ENCODE data around the gene MYH14. TPM values are rescaled to one million over a fixed set of nuclear protein-coding genes. Genes with fewer than 3 reads are reported as not detected.

The MYH14 gene
- total RNA-seq, 5 donors from 2014 or later (not counting 1 experiment from before 2014, with no cell fraction given), result 0.23 to 0.79 (median 0.70) TPM; not detected in 2

GRCh38 chr19:50319156-50319555, 115.7 kb downstream of the MYH14 start:
- no peak for DNase-seq
- Mint-ChIP-seq H3K4me3 (no peak overlapping the region), H3K27me3 (peaks cover 39 to 46% of the 10 kb centered on the region in 2 donors), H3K4me1 (peaks cover 7 to 11% (median 10%) of the 10 kb centered on the region in 3 donors), H3K27ac (no peak overlapping the region), H3K9me3 (no peaks in the 10 kb centered on the region), H3K36me3 (no peaks in the 10 kb centered on the region)
- no peaks in the 10 kb centered on the region for H3K36me3 ChIP-seq (ENCODE audit: control insufficient read depth in 2 of 2, extremely low read depth in 1 of 2, insufficient read depth in 1 of 2, low read length in 1 of 2)
- ChIA-PET POLR2A (no interaction called here), CTCF (no interaction called here)
- 82% methylated on average over 10 of the region's 11 CpGs for WGBS (ENCODE audit: insufficient coverage)
- H3K27me3 ChIP-seq (replicated peaks in 1 of 2; ENCODE audit: control insufficient read depth in 2 of 2, extremely low read depth in 1 of 2, insufficient read depth in 2 of 2, low read length in 1 of 2), result peaks cover 3 to 67% of the 10 kb centered on the region in 2 experiments
- no peak for ATAC-seq (replicated peaks in 1 of 4)
- no peaks in the 10 kb centered on the region for H3K9me3 ChIP-seq
- H3K27ac ChIP-seq (ENCODE audit: low read length), result no peak overlapping the region
- no peak overlapping the region for H3K4me3 ChIP-seq (ENCODE audit: control insufficient read depth in 1 of 2, extremely low read depth in 1 of 2, low read length in 1 of 2)
- H3K4me1 ChIP-seq (ENCODE audit: control insufficient read depth in 1 of 2, extremely low read depth in 1 of 2, insufficient read depth in 2 of 2, low read length in 2 of 2), result peaks cover 0 to 12% of the 10 kb centered on the region in 2 experiments

GRCh38 chr19:50320051-50320450, 116.6 kb downstream of the MYH14 start:
- ChIA-PET POLR2A (no interaction called here), CTCF (no interaction called here)
- Histone ChIP-seq H3K4me3 (ENCODE audit: control insufficient read depth in 1 of 2, extremely low read depth in 1 of 2, low read length in 1 of 2) (no peak overlapping the region), H3K27me3 (replicated peaks in 1 of 2; ENCODE audit: control insufficient read depth in 2 of 2, extremely low read depth in 1 of 2, insufficient read depth in 2 of 2, low read length in 1 of 2) (peaks cover under 1 to 66% of the 10 kb centered on the region in 2 experiments), H3K4me1 (ENCODE audit: control insufficient read depth in 1 of 2, extremely low read depth in 1 of 2, insufficient read depth in 2 of 2, low read length in 2 of 2) (peaks cover 0 to 10% of the 10 kb centered on the region in 2 experiments), H3K27ac (ENCODE audit: low read length) (no peak overlapping the region), H3K36me3 (ENCODE audit: control insufficient read depth in 2 of 2, extremely low read depth in 1 of 2, insufficient read depth in 1 of 2, low read length in 1 of 2) (no peaks in the 10 kb centered on the region), H3K9me3 (no peaks in the 10 kb centered on the region)
- no peak for DNase-seq
- Mint-ChIP-seq H3K36me3 (no peaks in the 10 kb centered on the region), H3K27ac (no peak overlapping the region), H3K4me3 (no peak overlapping the region), H3K9me3 (no peaks in the 10 kb centered on the region), H3K4me1 (peaks cover 2 to 14% (median 8%) of the 10 kb centered on the region in 3 donors), H3K27me3 (peaks cover 31 to 46% of the 10 kb centered on the region in 2 donors)
- 90% methylated on average over 2 of the region's 12 CpGs for WGBS (ENCODE audit: insufficient coverage)
- ATAC-seq (replicated peaks in 1 of 4), result no peak

- H3K36me3 Mint-ChIP-seq, result no peaks in the 10 kb centered on the region
- H3K9me3 ChIP-seq, result no peaks in the 10 kb centered on the region
- no peaks in the 10 kb centered on the region for H3K9me3 Mint-ChIP-seq
- H3K27ac ChIP-seq (ENCODE audit: low read length), result no peak overlapping the region
- no peak for DNase-seq
- peaks cover 29 to 45% of the 10 kb centered on the region in 2 donors for H3K27me3 Mint-ChIP-seq
- no peaks in the 10 kb centered on the region for H3K36me3 ChIP-seq (ENCODE audit: control insufficient read depth in 2 of 2, extremely low read depth in 1 of 2, insufficient read depth in 1 of 2, low read length in 1 of 2)
- WGBS (ENCODE audit: insufficient coverage), result 89% methylated on average over 20 of the region's 20 CpGs
- no peak overlapping the region for H3K4me3 Mint-ChIP-seq
- H3K4me3 ChIP-seq (ENCODE audit: control insufficient read depth in 1 of 2, extremely low read depth in 1 of 2, low read length in 1 of 2), result no peak overlapping the region
- POLR2A ChIA-PET, result no interaction called here
- CTCF ChIA-PET, result no interaction called here
- peaks cover 0 to 66% of the 10 kb centered on the region in 2 experiments for H3K27me3 ChIP-seq (replicated peaks in 1 of 2; ENCODE audit: control insufficient read depth in 2 of 2, extremely low read depth in 1 of 2, insufficient read depth in 2 of 2, low read length in 1 of 2)
- no peak for ATAC-seq (replicated peaks in 1 of 4)
- peaks cover 0 to 13% (median 7%) of the 10 kb centered on the region in 3 donors for H3K4me1 Mint-ChIP-seq
- no peak overlapping the region for H3K27ac Mint-ChIP-seq
- peaks cover 0 to 12% of the 10 kb centered on the region in 2 experiments for H3K4me1 ChIP-seq (ENCODE audit: control insufficient read depth in 1 of 2, extremely low read depth in 1 of 2, insufficient read depth in 2 of 2, low read length in 2 of 2)
Observed at GRCh38 chr19:50320596-50320995, 117.2 kb downstream of the MYH14 start.

- Mint-ChIP-seq H3K4me3 (no peak overlapping the region), H3K27ac (no peak overlapping the region), H3K36me3 (no peaks in the 10 kb centered on the region), H3K4me1 (peaks cover 5 to 17% (median 8%) of the 10 kb centered on the region in 3 donors), H3K27me3 (peaks cover 23 to 39% of the 10 kb centered on the region in 2 donors), H3K9me3 (no peaks in the 10 kb centered on the region)
- no peak overlapping the region for H3K27ac ChIP-seq (ENCODE audit: low read length)
- peaks cover 0 to 18% of the 10 kb centered on the region in 2 experiments for H3K4me1 ChIP-seq (ENCODE audit: control insufficient read depth in 1 of 2, extremely low read depth in 1 of 2, insufficient read depth in 2 of 2, low read length in 2 of 2)
- no peak overlapping the region for H3K4me3 ChIP-seq (ENCODE audit: control insufficient read depth in 1 of 2, extremely low read depth in 1 of 2, low read length in 1 of 2)
- WGBS (ENCODE audit: insufficient coverage), result 87% methylated on average over 2 of the region's 4 CpGs
- no peaks in the 10 kb centered on the region for H3K36me3 ChIP-seq (ENCODE audit: control insufficient read depth in 2 of 2, extremely low read depth in 1 of 2, insufficient read depth in 1 of 2, low read length in 1 of 2)
- CTCF ChIA-PET, result no interaction called here
- peaks cover 2 to 67% of the 10 kb centered on the region in 2 experiments for H3K27me3 ChIP-seq (replicated peaks in 1 of 2; ENCODE audit: control insufficient read depth in 2 of 2, extremely low read depth in 1 of 2, insufficient read depth in 2 of 2, low read length in 1 of 2)
- POLR2A ChIA-PET, result no interaction called here
- DNase-seq (no peak), ATAC-seq (replicated peaks in 1 of 4) (no peak)
- no peaks in the 10 kb centered on the region for H3K9me3 ChIP-seq
Observed at GRCh38 chr19:50321831-50322230, 118.4 kb downstream of the MYH14 start.

GRCh38 chr19:50322234-50322633, 118.8 kb downstream of the MYH14 start:
- no peak overlapping the region for H3K27ac ChIP-seq (ENCODE audit: low read length)
- Mint-ChIP-seq H3K27me3 (peaks cover 28 to 43% of the 10 kb centered on the region in 2 donors), H3K4me1 (peaks cover 9 to 21% (median 12%) of the 10 kb centered on the region in 3 donors), H3K4me3 (no peak overlapping the region), H3K27ac (no peak overlapping the region), H3K9me3 (no peaks in the 10 kb centered on the region), H3K36me3 (no peaks in the 10 kb centered on the region)
- WGBS (ENCODE audit: insufficient coverage), result 87% methylated on average over 12 of the region's 12 CpGs
- H3K4me1 ChIP-seq (ENCODE audit: control insufficient read depth in 1 of 2, extremely low read depth in 1 of 2, insufficient read depth in 2 of 2, low read length in 2 of 2), result peaks cover 0 to 22% of the 10 kb centered on the region in 2 experiments
- H3K36me3 ChIP-seq (ENCODE audit: control insufficient read depth in 2 of 2, extremely low read depth in 1 of 2, insufficient read depth in 1 of 2, low read length in 1 of 2), result no peaks in the 10 kb centered on the region
- ATAC-seq (replicated peaks in 1 of 4) (no peak), DNase-seq (no peak)
- POLR2A ChIA-PET, result no interaction called here
- CTCF ChIA-PET, result no interaction called here
- H3K4me3 ChIP-seq (ENCODE audit: control insufficient read depth in 1 of 2, extremely low read depth in 1 of 2, low read length in 1 of 2), result no peak overlapping the region
- no peaks in the 10 kb centered on the region for H3K9me3 ChIP-seq
- peaks cover 3 to 67% of the 10 kb centered on the region in 2 experiments for H3K27me3 ChIP-seq (replicated peaks in 1 of 2; ENCODE audit: control insufficient read depth in 2 of 2, extremely low read depth in 1 of 2, insufficient read depth in 2 of 2, low read length in 1 of 2)

GRCh38 chr19:50322931-50323781, 119.7 kb downstream of the MYH14 start:
- Mint-ChIP-seq H3K36me3 (no peaks in the 10 kb centered on the region), H3K9me3 (no peaks in the 10 kb centered on the region), H3K27ac (no peak overlapping the region), H3K4me3 (no peak overlapping the region), H3K27me3 (peaks cover 26 to 41% of the 10 kb centered on the region in 2 donors), H3K4me1 (peaks cover 16 to 28% (median 18%) of the 10 kb centered on the region in 3 donors)
- ATAC-seq (replicated peaks in 1 of 4) (no peak), DNase-seq (no peak)
- POLR2A ChIA-PET, result no interaction called here
- Histone ChIP-seq H3K36me3 (ENCODE audit: control insufficient read depth in 2 of 2, extremely low read depth in 1 of 2, insufficient read depth in 1 of 2, low read length in 1 of 2) (no peaks in the 10 kb centered on the region), H3K27me3 (replicated peaks in 1 of 2; ENCODE audit: control insufficient read depth in 2 of 2, extremely low read depth in 1 of 2, insufficient read depth in 2 of 2, low read length in 1 of 2) (peaks cover 8 to 66% of the 10 kb centered on the region in 2 experiments), H3K4me3 (ENCODE audit: control insufficient read depth in 1 of 2, extremely low read depth in 1 of 2, low read length in 1 of 2) (no peak overlapping the region), H3K9me3 (no peaks in the 10 kb centered on the region), H3K27ac (ENCODE audit: low read length) (no peak overlapping the region), H3K4me1 (ENCODE audit: control insufficient read depth in 1 of 2, extremely low read depth in 1 of 2, insufficient read depth in 2 of 2, low read length in 2 of 2) (peaks cover 0 to 29% of the 10 kb centered on the region in 2 experiments)
- CTCF ChIA-PET, result no interaction called here
- WGBS (ENCODE audit: insufficient coverage), result 94% methylated on average over 40 of the region's 55 CpGs

Measured in T-cell (primary cell).